PC-9 (cell line): ENCODE measurements around the gene NAE1. TPM values are rescaled to one million over a fixed set of nuclear protein-coding genes. Genes with fewer than 3 reads are reported as not detected.

Source experiments
- BruUV-seq: library from RNA; stranded (reverse); fragments of 400-500 nt; replicated peaks from 2 replicates; lab custom pipeline; 2021; lab: Mats Ljungman, UMichigan
- CTCF ChIA-PET: fragments of 300-600 bp; sonication (Branson Sonifier 250); formaldehyde crosslinking; loops from one replicate; lab custom pipeline; 2022; ENCODE audit warnings: antibody characterized with exemption; lab: Charles Lee
- POLR2A ChIA-PET: fragments of 300-600 bp; sonication (Branson Sonifier 250); formaldehyde crosslinking; loops from one replicate; lab custom pipeline; 2022; ENCODE audit warnings: antibody characterized with exemption; ENCODE audit not compliant: unreplicated experiment; lab: Charles Lee
- DNase-seq, 2 experiments: peaks; one replicate each; pipeline versions ENCODE4 v3.0.0 to v3.0.0-alpha.2; 2015 to 2022; ENCODE audit warnings: mixed read lengths in 1 of 2
- H2AFZ ChIP-seq: fragments of 200-600 bp; sonication (generic); 2 replicates; pipeline ENCODE4 v1.8.1; 2017; ENCODE audit warnings: antibody characterized with exemption
- H3F3A ChIP-seq: fragments of 200-600 bp; sonication (generic); 2 replicates; pipeline ENCODE4 v1.8.1; 2017; ENCODE audit warnings: antibody characterized with exemption, mild to moderate bottlenecking, low read depth; ENCODE audit not compliant: insufficient read depth
- H3K27ac ChIP-seq: fragments of 200-600 bp; sonication (generic); 2 replicates; pipeline ENCODE4 v1.6.1; 2016; ENCODE audit warnings: mixed run types
- H3K27me3 ChIP-seq: fragments of 200-600 bp; sonication (generic); 2 replicates; pipeline ENCODE4 v1.6.1; 2016; ENCODE audit warnings: low read depth, mixed run types; ENCODE audit not compliant: insufficient read depth
- H3K36me3 ChIP-seq: fragments of 200-600 bp; sonication (generic); 2 replicates; pipeline ENCODE4 v1.6.1; 2016; ENCODE audit warnings: low read depth, mixed run types
- H3K4me1 ChIP-seq: fragments of 200-600 bp; sonication (generic); replicated peaks from 2 replicates; pipeline ENCODE4 v1.6.1; 2016; ENCODE audit warnings: mixed run types; ENCODE audit not compliant: insufficient read depth
- H3K4me2 ChIP-seq: fragments of 200-600 bp; sonication (generic); 2 replicates; pipeline ENCODE4 v1.6.1; 2017; ENCODE audit warnings: mixed run types
- H3K4me3 ChIP-seq: fragments of 200-600 bp; sonication (generic); 2 replicates; pipeline ENCODE4 v1.6.1; 2016; ENCODE audit warnings: mixed run types
- H3K79me2 ChIP-seq: fragments of 200-600 bp; sonication (generic); 2 replicates; pipeline ENCODE4 v1.6.1; 2017; ENCODE audit warnings: low read depth, mixed run types
- H3K9me2 ChIP-seq: fragments of 200-600 bp; sonication (generic); 2 replicates; pipeline ENCODE4 v1.8.1; 2017; ENCODE audit warnings: mild to moderate bottlenecking; ENCODE audit not compliant: insufficient read depth
- H3K9me3 ChIP-seq: fragments of 200-600 bp; sonication (generic); 2 replicates; pipeline ENCODE4 v1.8.1; 2016; ENCODE audit warnings: low read depth; ENCODE audit not compliant: insufficient read depth
- H4K20me1 ChIP-seq: fragments of 200-600 bp; sonication (generic); 2 replicates; pipeline ENCODE4 v1.8.1; 2017; ENCODE audit not compliant: insufficient read depth
- EZH2 ChIP-seq: fragments of 200-600 bp; sonication (generic); IDR thresholded peaks from 2 replicates; pipeline ENCODE4 v1.8.0; 2017; ENCODE audit warnings: antibody characterized with exemption, low read depth
- intact Hi-C: fragments of 100-400 bp; cut with micrococcal nuclease; formaldehyde crosslinking; loops from one replicate; pipeline ENCODE4 v1.10.0; 2022; ENCODE audit not compliant: unreplicated experiment
- total RNA-seq: library from RNA; stranded (reverse); gene quantifications from 2 replicates; pipeline ENCODE4 v1.2.3, GENCODE V29; 2021
- TF ChIP-seq, protein P1 (sequence below): fragments of 200-600 bp; sonication (generic); conservative IDR thresholded peaks from 2 replicates; pipeline ENCODE4 v1.6.1; 2017; ENCODE audit warnings: mixed run types, antibody characterized with exemption, mild to moderate bottlenecking, moderate library complexity

Gene NAE1
- total RNA-seq, 1 experiment from 2014 or later: 72.7 TPM

DNA sequence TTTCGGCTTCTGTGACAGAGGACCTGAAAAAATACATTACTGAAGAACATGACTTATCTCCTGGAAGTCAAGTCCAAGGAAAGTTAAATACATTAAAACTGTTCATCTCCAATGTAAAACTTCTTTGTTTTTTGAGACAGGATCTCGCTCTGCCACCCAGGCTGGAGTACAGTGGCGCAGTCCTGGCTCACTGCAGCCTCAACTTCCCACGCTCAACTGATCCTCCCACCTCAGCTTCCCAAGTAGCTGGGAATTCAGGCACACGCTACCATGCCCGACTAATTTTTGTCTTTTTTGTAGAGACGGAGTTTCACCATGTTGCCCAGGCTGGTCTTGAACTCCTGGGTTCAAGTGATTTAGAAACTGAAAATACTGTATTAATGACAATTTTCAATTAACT, 19.7 kb downstream of the NAE1 start:
- no peak overlapping the region for H3K27ac ChIP-seq
- no peak overlapping the region for H3K4me3 ChIP-seq
- intact Hi-C loops: no loop called here
- DNase-seq: no peak
- ChIA-PET POLR2A (no interaction called here), CTCF (no interaction called here)
- no peaks in the 10 kb centered on the region for H3K9me3 ChIP-seq
- peaks cover 22% of the 10 kb centered on the region for H3K36me3 ChIP-seq
- H3K4me1 ChIP-seq: no peaks in the 10 kb centered on the region
- no peak overlapping the region for H2AFZ ChIP-seq
- H3K79me2 ChIP-seq: no peaks in the 10 kb centered on the region
- H3K27me3 ChIP-seq: no peaks in the 10 kb centered on the region
- BruUV-seq: no TSS peak
- H4K20me1 ChIP-seq: no peaks in the 10 kb centered on the region
- H3F3A ChIP-seq: no peaks in the 10 kb centered on the region
- no peak for TF ChIP-seq EZH2
- no peaks in the 10 kb centered on the region for H3K9me2 ChIP-seq
- H3K4me2 ChIP-seq: no peak overlapping the region

DNA sequence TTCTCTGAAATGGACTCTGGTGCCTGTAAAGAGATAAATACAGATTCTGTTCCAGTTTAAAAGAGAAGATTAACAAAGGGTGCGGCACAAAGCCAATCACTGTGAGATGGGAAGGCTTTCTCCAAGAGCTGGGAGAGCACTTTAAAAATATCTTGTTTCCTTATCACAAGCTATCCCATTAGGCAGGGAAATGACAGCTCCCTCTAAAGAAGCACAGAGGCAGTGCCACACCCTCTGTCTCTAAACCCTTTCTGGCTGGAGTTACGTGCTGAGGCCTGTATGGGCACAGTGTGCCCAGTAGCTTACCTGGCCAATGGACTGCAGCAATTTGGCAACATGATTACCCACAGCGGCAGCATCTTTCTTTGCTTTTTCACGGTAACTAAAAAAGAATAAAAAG, 20.4 kb downstream of the NAE1 start:
- H3K9me2 ChIP-seq: no peaks in the 10 kb centered on the region
- TF ChIP-seq, protein P1, sequence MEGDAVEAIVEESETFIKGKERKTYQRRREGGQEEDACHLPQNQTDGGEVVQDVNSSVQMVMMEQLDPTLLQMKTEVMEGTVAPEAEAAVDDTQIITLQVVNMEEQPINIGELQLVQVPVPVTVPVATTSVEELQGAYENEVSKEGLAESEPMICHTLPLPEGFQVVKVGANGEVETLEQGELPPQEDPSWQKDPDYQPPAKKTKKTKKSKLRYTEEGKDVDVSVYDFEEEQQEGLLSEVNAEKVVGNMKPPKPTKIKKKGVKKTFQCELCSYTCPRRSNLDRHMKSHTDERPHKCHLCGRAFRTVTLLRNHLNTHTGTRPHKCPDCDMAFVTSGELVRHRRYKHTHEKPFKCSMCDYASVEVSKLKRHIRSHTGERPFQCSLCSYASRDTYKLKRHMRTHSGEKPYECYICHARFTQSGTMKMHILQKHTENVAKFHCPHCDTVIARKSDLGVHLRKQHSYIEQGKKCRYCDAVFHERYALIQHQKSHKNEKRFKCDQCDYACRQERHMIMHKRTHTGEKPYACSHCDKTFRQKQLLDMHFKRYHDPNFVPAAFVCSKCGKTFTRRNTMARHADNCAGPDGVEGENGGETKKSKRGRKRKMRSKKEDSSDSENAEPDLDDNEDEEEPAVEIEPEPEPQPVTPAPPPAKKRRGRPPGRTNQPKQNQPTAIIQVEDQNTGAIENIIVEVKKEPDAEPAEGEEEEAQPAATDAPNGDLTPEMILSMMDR: no peak
- H3K4me3 ChIP-seq: no peak overlapping the region
- intact Hi-C loops: no loop called here
- no peaks in the 10 kb centered on the region for H4K20me1 ChIP-seq
- H3K9me3 ChIP-seq: no peaks in the 10 kb centered on the region
- no peaks in the 10 kb centered on the region for H3K27me3 ChIP-seq
- H3F3A ChIP-seq: no peaks in the 10 kb centered on the region
- no peaks in the 10 kb centered on the region for H3K79me2 ChIP-seq
- POLR2A ChIA-PET: no interaction called here
- H3K27ac ChIP-seq: no peak overlapping the region
- no peak overlapping the region for H2AFZ ChIP-seq
- peaks cover 27% of the 10 kb centered on the region for H3K36me3 ChIP-seq
- no peak for DNase-seq
- H3K4me1 ChIP-seq: no peaks in the 10 kb centered on the region
- CTCF ChIA-PET: interaction anchor here (0.6 kb wide), 1 partner anchor 32 kb away, joined by 6 read pairs; no protein-coding TSS in a partner anchor
- H3K4me2 ChIP-seq: no peak overlapping the region
- BruUV-seq: no TSS peak

DNA sequence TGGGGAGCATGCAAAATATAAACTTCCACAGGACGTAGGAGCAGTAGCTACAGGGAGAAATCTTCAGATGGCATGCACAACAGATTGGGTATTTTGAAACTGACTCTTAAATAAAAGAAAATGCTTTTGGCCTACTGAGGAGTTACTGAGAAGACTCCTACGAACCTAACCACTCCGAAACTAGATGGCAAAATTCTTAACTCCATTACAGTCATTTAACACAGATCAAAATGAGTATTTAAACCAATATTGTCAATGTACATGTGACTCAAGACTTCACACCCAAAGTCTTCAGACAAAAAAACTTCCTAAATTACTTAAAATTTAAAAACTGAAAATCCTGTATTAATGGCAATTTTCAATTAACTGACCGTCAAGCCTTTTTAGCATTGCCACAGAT, 21.0 kb downstream of the NAE1 start:
- POLR2A ChIA-PET: no interaction called here

More for the DNA sequence above, 21.0 kb downstream of the NAE1 start:
- Histone ChIP-seq H3K4me3 (no peak overlapping the region), H3K4me1 (no peaks in the 10 kb centered on the region), H3K27me3 (no peaks in the 10 kb centered on the region), H4K20me1 (no peaks in the 10 kb centered on the region), H3F3A (no peaks in the 10 kb centered on the region), H3K27ac (no peak overlapping the region), H3K4me2 (no peak overlapping the region), H3K79me2 (no peaks in the 10 kb centered on the region), H3K9me3 (no peaks in the 10 kb centered on the region), H3K36me3 (peaks cover 29% of the 10 kb centered on the region), H3K9me2 (no peaks in the 10 kb centered on the region), H2AFZ (no peak overlapping the region)
- no TSS peak for BruUV-seq
- TF ChIP-seq, protein P1: no peak
- no peak for TF ChIP-seq EZH2
- intact Hi-C loops: no loop called here
- DNase-seq: no peak
- CTCF ChIA-PET: interaction anchor here (0.6 kb wide), 1 partner anchor 32 kb away, joined by 6 read pairs; no protein-coding TSS in a partner anchor
